Measurements from ENCODE around the gene SNX14.
"Not testable (repeated sequence)": the region's sequence is repeated elsewhere in the genome, so short reads cannot be mapped to it uniquely, and the experiment has no call there.

Gene SNX14, protein sequence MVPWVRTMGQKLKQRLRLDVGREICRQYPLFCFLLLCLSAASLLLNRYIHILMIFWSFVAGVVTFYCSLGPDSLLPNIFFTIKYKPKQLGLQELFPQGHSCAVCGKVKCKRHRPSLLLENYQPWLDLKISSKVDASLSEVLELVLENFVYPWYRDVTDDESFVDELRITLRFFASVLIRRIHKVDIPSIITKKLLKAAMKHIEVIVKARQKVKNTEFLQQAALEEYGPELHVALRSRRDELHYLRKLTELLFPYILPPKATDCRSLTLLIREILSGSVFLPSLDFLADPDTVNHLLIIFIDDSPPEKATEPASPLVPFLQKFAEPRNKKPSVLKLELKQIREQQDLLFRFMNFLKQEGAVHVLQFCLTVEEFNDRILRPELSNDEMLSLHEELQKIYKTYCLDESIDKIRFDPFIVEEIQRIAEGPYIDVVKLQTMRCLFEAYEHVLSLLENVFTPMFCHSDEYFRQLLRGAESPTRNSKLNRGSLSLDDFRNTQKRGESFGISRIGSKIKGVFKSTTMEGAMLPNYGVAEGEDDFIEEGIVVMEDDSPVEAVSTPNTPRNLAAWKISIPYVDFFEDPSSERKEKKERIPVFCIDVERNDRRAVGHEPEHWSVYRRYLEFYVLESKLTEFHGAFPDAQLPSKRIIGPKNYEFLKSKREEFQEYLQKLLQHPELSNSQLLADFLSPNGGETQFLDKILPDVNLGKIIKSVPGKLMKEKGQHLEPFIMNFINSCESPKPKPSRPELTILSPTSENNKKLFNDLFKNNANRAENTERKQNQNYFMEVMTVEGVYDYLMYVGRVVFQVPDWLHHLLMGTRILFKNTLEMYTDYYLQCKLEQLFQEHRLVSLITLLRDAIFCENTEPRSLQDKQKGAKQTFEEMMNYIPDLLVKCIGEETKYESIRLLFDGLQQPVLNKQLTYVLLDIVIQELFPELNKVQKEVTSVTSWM

DNA sequence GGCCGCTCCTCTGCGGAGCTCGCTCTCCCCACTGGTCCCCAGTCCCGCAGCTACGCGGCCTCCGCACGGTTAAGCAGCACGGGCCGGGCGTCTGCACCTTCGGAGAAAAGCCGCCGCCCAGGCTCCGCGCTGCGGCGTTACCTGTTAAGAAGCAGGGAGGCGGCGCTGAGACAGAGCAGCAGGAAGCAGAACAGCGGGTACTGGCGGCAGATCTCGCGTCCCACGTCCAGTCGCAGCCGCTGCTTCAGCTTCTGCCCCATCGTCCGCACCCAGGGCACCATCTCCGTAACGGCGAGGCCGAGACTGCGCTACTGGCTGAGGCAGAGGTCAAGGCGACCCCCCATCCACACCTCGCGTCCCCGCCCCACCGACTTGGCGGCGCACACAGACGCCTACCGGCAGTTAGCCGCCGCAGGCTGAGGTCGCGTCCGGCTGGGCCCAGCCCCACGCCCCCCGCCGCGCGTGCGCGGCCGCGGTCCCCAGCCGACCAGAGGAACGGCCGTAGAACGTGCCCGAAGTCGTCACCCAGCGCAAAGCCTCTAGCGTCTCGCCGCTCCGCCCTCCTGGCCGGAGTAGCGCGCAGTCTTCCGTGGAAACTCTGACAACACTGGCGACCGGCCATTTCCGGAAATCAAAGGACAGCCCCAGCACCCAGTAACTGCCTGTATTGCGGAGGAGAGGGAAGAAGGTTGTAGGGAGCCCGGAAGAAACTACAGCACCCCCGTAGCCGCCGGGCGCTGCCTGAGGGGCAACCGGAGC lies at the start of gene SNX14:
Gene SNX14 (minus strand): TSS at position 421 of the 759 bp plus-strand sequence. CDS start 140 bp downstream, at position 281.
- peak; percentile 54 for DNase-seq (ENCODE audit: low read depth)

DNA sequence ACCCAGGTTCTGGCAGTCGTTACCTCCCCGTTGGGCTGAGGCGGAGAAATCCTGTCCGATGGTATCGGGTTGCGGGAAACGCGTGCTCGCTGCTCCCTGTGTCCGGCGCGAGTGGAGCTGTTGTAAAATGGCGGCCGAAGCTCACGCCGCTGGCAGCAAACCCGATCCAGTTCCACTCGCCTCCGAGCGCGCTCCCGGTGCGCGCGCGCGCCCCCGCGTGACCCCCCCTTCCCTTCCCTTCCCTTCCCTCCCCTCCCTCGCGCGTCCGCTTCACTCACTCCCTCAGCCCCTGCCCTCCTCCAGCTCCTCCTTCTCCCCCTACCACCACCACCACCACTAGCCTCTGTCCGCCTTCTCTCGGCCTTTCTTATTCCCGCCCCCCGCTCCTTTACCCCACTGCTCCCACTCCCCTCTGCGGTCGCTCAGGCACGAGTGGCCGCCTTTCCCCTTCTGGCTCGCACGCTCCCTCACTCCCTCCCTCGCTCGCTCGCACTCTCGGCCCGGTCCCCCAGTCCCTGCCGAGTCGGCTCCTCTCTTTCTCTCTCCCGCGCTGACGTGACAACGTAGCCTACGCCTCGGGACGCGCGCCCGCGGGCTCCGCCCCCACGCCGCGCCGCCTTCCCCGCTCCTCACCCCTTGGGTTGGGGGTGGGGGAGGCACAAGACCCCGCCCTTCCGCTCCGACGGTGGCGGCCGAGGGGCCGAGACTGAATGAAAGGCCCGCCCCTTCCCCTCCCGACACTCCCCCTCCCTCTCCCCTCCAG lies 49.3 kb upstream of the SNX14 start, which contains the start of gene SYNCRIP:
Gene SYNCRIP (minus strand): TSS at position 113 of the 763 bp plus-strand sequence. CDS start 1,447 bp downstream, outside the sequence.
- peak; percentile 94 for DNase-seq (ENCODE audit: low read depth)

DNA sequence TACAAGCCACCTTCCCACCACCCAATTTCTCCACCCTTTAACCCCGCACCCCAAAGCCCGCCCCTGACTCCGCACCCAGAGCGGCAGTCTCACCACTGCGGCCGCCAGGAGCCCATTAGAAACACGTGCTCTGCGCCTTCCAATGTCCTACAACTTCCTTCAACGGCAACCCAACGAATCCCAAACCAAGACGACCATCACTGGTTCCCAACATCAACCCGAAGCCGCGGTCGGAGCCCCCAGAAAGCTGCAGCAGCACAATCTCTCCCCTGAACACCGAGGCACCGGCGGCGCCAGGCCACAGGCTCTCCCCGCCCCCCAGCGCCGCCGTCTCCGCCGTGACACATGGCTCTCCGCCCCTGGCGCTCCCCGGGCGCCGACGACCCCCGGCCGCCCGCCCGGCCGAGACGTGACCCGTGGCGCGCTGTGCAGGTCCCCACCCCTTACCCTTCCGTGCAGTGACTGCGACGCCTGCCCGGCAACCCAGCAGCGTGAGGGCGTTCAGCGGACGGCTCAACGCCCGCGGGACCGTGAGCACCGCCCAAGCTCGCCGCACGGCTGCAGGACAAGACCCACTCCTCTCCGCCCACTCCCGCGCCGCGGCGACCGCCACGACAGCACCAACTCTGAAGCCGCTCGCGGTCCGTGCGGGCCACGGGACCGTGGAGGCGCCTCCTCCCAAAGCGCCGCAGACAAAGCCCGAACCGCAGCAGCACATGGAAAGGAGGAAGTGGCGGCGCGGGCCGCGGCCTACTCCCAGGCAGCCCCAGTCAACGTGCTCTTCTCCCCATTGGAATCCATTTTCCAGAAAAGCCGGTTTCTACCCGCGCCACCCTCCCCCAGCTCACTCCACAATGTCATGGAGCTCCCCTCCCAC lies 48.5 kb upstream of the SNX14 start:
- peak; percentile 30 for DNase-seq (ENCODE audit: low read depth)

DNA sequence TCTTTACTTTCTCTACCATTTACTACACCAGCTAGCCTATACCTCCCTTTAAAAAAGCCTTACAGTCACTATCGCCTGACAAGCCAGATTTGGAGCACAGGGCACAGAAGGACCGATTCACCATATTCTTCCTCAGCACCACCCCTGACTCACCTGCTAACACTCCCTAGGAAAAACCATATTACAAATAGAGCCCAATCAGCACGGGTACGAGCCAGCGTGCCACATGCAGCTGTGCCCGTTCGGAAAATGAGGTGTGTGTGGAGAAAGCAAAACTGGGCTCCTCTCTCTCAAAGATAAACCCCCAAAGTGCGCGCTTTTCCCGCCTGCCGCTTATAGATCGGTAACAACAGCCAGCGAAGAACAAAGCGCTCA lies 47.9 kb upstream of the SNX14 start:
- DNase-seq (ENCODE audit: low read depth) = no peak

DNA sequence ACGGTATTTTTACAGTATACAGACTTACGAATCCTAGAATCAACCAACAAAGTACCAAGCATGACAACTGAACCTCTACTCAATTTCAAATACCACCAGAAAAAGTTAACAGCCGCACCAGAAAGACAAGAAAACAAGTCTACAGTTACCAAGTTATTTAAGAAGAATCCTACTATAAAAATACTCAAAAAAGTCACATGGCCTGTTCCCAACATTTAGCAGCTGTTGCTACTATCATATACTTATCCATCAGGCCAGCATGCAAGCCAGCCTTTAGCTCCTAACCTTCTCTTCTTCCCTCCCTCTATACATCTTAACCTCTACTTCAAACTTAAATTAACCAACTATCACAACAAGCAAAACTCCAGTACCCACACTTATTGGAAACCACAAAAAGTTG lies 47.2 kb upstream of the SNX14 start:
- no peak for DNase-seq (ENCODE audit: low read depth)

DNA sequence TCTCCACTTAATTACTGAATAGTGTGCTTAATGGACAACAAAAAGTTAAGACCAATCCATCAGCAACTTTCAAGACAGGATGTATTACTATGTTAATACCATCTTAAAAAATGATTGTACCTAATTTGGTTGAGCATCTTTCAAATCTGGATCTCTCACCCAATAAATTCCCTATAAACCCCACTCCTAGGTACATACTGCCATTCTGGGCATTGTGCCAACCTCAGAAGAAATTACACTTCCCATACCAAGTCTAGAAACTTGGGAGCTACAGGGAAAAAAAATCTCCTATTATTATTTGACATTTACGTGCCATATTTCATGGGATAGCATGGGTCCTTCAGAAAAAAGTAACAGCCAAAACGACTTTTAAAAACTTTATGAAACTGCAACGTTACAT lies 43.9 kb upstream of the SNX14 start:
- DNase-seq (ENCODE audit: low read depth) = no peak

DNA sequence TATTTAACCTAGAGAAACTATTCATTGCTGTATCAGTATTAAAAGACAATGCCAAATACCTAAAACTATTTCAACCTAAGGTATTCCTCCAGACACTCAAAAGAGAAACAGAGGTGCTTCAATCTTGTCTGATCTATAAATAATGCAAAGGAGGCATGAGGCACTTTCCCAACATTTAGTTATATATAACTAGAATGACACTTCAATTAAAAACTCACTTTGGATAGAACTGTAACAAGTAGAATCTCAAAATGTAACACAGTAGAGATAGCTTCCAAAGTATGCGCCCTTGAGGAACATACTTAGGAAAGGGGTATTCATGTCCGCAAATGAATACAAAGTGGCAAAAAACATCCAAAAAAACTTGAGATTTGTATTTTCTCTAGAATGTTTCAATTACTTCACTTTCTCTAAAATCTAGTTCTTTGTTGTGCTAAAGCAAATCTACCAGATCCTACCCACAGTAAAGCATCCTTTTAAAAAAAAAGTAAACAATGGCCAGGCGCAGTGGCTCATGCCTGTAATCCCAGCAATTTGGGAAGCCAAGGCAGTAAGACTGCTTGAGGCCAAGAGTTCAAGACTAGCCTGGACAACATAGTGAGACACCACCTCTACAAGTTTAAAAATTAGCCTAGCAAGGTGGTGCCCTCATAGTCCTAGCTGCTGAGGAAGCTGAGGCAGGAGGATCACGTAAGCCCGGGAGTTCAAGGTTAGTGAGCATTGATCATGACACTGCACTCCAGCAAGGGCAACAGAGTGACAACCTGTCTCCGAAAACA lies 38.7 kb upstream of the SNX14 start:
- no peak for DNase-seq (ENCODE audit: low read depth)

DNA sequence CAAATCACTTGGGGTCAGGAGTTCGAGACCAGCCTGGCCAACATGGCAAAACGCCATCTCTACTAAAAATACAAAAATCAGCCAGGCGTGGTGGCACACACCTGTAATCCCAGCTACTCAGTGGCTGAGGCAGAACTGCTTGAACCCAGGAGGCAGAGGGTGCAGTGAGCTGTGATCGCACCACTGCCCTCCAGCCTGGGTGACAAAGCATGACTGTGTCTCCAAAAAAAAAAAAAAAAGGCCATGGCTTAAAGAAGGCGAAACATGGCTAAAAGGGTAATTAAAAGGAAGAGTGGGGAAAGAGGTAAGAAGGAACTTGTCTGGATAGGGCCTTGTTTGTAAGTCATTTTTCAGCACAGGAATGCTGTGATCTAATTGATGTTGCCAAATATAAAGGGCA lies 37.5 kb upstream of the SNX14 start:
- DNase-seq (ENCODE audit: low read depth) = not testable (repeated sequence)

DNA sequence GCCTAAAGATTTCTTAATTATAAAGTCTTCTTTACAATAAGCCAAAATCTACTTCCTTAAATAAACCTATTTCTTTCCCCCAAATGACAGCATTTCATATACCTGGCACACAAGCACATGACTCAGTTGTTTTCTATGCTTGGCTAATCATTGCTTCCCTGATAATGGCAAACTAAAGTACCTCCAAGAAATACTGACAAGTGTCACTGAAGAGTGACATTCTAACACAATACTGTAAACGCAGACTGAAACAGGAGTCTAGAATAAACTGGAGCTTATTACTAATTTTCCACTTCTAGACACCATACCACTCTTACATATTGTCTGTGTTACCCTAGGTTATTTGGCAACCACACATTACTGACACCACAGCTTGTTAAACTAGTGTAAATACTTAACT lies 34.7 kb upstream of the SNX14 start:
- no peak for DNase-seq (ENCODE audit: low read depth)

DNA sequence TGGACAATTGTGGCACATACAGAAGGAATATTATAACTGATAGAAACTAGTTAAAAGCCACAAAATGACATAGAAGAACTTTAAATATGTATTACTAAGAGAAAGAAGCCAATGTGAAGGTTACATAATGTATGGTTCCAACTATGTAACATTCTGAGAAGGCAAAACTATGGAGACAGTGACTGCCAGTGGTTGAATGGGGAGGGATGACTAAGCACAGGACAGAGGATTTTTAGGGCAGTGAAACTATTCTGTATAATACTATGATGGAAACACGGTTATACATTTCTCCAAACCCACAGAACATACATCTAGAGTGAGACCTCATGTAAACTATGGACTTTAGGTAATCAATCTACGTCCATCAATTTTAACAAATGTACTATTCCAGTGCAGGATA lies 26.6 kb upstream of the SNX14 start:
- no peak for DNase-seq (ENCODE audit: low read depth)

DNA sequence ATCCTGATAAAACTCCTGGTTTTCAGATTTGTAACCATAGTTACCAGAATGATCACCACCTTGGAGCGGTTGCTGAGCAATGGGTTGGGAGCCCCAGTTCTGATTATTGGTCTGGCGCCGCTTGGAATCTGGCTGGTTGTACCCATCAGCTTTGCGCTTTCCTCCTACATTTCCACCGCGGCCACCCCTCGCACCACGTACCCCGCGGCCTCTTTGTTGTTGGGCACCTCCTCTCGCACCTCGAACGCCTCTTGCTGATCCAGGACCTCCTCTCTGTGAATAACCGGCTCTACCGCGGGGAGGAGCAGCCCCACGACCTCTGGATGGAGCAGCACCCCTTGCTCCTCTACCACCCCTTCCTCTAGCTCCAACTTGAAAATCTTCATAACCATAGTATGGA lies 21.1 kb upstream of the SNX14 start:
- DNase-seq (ENCODE audit: low read depth) = no peak

DNA sequence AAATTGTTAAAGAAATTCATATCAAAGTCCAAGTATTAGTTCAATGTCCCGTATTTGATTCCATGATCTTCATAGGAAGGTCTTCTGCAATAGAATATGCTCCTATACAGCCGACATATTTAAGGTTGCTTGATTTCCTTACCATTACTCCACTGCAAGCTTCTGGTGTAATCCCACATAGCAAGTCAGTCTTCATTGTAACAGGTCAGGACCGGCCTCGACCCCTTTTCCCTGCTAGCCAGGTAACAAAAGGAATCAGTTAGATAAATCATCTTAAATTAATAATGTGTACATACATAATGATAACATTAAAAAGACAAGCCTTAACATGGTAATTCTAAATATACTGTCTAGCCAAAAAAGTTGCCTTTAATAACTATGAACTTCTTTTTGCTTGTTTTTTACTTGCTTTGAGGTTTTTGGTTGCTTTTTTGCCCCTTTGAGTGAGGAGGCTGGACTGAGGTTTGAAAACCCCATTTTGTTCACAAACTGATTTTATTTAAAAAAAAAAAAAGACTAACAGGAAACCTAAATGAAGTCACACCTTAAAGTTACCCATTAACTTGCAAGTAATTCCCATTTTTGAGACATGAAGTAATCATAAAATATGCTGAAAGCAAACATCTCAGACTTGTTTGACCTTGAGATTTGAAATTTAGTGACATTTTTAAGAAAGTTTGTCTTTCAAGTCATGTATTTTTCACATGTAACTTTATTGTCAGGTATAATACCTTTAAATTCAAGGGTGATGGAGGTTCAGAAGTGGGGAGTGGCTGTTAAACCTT lies 19.2 kb upstream of the SNX14 start:
- no peak for DNase-seq (ENCODE audit: low read depth)

DNA sequence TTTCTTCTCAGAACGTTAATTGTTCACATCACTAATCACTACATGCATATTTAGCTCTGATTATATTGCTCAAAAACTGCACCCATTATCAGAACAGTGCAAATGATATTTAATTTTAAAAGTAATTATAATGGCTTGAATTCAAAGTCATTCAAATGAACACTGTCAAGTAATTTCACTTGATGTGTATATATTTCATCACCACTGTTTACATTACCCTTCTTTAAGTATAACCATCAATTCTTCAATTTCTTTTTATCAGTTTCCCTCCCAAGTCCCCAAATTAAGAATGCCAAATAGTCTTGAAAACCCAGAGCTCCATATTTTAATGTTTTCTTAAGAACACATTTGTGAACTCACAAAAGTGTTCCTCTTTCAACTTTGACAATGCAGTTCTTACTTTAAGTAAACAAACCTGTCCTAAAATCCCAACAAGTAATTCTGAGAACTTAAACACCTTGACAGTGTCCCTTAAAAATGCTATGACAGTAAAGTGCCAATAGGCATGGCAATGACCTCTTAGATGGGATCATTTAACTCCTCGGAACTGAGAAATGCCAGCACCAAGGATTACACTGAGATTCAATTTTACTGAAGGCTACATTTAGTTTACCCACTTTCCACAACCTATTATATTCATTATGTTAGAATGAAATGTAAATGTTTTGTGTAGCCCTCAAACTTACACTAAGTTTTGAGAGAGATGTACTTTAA lies 16.7 kb upstream of the SNX14 start:
- no peak for DNase-seq (ENCODE audit: low read depth)

DNA sequence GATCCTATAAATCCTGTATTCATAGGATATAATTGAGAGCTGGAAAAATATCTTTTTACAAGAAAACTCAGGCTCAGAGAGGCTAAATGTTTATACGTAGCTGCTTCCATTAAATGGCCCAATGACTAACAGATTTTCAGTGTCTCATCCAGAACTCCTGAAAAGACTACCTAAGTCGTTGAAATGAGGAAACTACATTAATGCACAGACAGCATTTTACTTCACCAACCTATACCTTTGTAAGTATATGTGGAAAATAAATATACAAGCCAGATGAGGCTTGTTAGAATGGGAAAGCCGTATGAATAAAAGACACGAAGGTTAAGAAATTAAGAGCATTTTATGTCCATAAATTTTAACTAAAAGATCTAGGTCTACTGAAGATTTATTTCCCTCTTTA lies 8.4 kb upstream of the SNX14 start:
- no peak for DNase-seq (ENCODE audit: low read depth)

DNA sequence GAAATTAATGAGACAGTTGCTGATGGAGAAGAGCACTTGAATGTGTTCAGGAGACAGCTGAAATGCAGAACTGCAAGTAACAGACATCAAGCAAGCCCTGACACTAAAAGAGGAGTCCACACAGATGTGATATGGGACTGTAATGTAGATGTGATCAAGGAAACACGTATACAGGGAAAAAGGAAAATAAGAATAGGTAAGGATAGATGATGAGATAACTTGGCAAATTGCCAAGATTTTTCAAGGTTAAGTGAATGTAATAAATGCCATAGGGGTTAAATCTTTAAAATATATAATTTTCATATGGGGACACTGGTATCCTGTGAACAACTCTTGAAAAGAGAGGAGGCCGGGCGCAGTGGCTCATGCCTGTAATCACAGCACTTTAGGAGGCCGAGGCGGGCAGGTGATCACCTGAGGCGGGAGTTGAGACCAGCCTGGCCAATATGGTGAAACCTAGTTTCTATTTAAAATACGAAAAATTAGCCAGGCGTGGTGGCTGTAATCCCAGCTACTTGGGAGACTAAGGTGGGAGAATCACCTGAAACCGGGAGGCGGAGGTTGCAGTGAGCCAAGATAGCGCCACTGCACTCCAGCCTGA lies 7.2 kb upstream of the SNX14 start:
- DNase-seq (ENCODE audit: low read depth) = no peak

DNA sequence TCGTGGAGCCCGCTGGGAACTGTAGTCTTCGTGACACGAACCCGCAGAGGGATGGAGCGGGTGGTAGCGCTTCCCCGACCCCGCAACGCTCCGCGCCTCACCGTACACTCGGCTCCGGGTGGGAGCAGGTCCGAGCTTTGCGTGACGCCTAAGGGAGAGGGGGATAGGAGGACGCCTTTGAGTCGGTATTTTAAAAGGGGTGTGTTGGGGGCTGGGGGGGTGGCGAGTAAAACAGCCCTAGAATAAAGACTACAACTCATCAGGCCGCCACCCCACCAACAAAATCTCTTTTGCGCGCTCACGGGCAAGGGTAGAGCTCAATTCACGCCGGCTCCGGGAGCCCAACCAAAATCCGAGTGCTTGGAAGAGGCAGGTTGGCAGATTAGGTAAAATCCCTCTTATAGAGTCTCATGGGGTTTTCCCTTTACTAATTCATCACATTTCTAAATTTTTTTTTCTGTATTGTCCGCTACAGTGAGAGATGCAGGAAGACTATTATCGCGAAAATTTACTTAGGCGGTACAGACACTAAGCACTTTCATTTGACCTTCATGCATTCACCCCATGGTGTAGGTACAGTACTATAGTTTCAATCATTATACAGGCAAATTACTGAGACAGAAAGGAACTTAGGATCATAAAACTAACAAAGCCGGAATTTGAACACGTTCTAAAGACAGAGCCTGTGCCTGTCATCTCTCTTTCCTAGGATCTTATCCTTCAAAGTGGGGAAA lies 706 bp upstream of the SNX14 start:
- no peak for DNase-seq (ENCODE audit: low read depth)

DNA sequence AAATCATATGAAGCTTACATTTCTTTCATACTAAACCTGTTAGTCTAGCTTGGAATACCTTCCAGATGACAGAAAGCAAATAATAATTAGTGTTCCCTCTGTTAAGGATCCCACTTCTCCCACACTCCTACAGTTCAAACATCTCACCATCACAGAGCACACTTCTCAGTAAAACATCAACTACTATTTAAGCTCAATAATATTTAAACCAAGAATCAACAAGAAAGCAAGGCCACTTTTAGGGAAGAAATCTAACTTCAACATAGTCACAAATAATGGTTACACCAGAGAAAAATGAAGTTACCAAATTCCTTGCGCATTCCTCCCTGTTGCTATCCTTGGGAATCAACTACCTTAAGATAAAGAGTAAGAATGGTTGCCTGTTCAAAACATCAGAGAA lies 1.6 kb downstream of the SNX14 start:
- no peak for DNase-seq (ENCODE audit: low read depth)

All from stimulated activated CD8-positive, alpha-beta memory T cell treated with anti-CD3 and anti-CD28 coated beads, Interleukin-7, amount 100 ng/mL, for 24 hours (primary cell).